ENCODE measurements around the gene TPRN. TPM values are rescaled to one million over a fixed set of nuclear protein-coding genes. Genes with fewer than 3 reads are reported as not detected.
A peak's percentile ranks its signal among the peaks of the same experiment; 100 is the strongest.

TPRN gene
- total and polyA plus RNA-seq, 2 of the 4 experiments (the other 2 are of a cell fraction) = 1.8 to 5.3 TPM

DNA sequence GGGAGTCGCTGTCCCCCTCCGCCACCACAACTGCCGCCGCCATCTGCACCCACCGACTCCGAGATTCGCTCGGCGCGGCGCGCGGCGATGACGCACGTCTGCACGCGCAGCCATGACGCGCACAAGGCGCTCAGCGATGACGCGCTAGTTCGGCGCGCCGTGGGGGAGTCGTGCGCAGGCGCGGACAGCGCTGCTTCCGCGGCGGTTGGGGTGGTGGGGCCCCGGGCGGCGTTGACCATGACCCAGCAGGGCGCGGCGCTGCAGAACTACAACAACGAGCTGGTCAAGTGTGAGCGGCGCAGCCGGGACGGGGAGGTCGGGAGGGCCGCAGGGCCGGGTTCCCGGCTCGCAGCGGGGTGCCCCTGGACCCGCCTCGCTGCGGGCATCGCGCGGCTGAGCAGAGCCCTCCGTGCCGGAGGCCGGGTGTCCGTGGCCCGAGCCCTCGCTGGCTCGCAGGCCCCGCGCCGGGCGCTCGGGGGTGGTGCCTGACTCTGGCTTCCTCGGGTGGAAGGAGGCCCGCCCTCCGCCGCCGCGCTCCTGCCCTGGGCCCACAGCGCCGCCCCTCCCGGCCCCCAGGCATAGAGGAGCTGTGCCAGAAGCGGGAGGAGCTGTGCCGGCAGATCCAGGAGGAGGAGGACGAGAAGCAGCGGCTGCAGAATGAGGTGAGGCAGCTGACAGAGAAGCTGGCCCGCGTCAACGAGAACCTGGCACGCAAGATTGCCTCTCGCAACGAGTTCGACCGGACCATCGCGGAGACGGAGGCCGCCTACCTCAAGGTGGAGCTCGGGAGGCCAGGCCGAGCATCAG is 11.8 kb downstream of the TPRN start, which contains the start of the genes ANAPC2 and SSNA1:
TSS of gene ANAPC2 (minus strand) at position 71 of the 807 bp plus-strand sequence. CDS start at position 43, 28 bp downstream.
TSS of gene SSNA1 (plus strand) at position 187 of the 807 bp plus-strand sequence. CDS start at position 238, 51 bp downstream.
- no peak for TF ChIP-seq RFX5 (IDR thresholded peaks at IDR 0.05; ENCODE audit: low read depth, low read length)
- TF ChIP-seq NFE2L2 (IDR thresholded peaks at IDR 0.05; ENCODE audit: low read depth, low read length) = peak; percentile 25; the same call in 1 of the 2 replicates
- peak; percentile 86 for TF ChIP-seq POLR2A (IDR thresholded peaks at IDR 0.05; ENCODE audit: low read depth, low read length)
- TF ChIP-seq SMC3 (IDR thresholded peaks at IDR 0.05; ENCODE audit: low read depth, low read length) = peak; percentile 33; the same call in 1 of the 2 replicates
- TF ChIP-seq, protein P1, sequence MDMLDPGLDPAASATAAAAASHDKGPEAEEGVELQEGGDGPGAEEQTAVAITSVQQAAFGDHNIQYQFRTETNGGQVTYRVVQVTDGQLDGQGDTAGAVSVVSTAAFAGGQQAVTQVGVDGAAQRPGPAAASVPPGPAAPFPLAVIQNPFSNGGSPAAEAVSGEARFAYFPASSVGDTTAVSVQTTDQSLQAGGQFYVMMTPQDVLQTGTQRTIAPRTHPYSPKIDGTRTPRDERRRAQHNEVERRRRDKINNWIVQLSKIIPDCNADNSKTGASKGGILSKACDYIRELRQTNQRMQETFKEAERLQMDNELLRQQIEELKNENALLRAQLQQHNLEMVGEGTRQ (IDR thresholded peaks at IDR 0.05; ENCODE audit: low read depth, low read length) = peak; percentile 43
- TF ChIP-seq CTCF (conservative IDR thresholded peaks at IDR 0.05; ENCODE audit: low read depth, low read length) = peak; percentile 50
- TF ChIP-seq RAD21 (IDR thresholded peaks at IDR 0.05; ENCODE audit: low read length) = peak; percentile 42
- peak; percentile 92 for TF ChIP-seq MXI1 (IDR thresholded peaks at IDR 0.05; ENCODE audit: borderline replicate concordance, low read depth, low read length)
- no peak for TF ChIP-seq RCOR1 (IDR thresholded peaks at IDR 0.05; ENCODE audit: insufficient replicate concordance, low read length)
- TF ChIP-seq ELK1 (IDR thresholded peaks at IDR 0.05; ENCODE audit: borderline replicate concordance, low read depth, low read length) = no peak
- TF ChIP-seq MAZ (IDR thresholded peaks at IDR 0.05; ENCODE audit: borderline replicate concordance, low read depth, low read length) = peak; percentile 75; the same call in 1 of the 2 replicates
- TF ChIP-seq BHLHE40 (IDR thresholded peaks at IDR 0.05; ENCODE audit: low read depth, low read length) = peak; percentile 93
- TF ChIP-seq FOS (IDR thresholded peaks at IDR 0.05; ENCODE audit: low read depth, low read length) = 0 out of 2 replicates have a peak, but pooled peaks have one; percentile 61
- Histone ChIP-seq H3K9me1 (ENCODE audit: insufficient read depth, low read length) (no peaks in the 10 kb centered on the region), H3K4me2 (ENCODE audit: low read depth, low read length) (peak within 1 kb of the TSS; percentile 89), H2AFZ (replicated peaks; ENCODE audit: low read length, poor library complexity) (peak within 1 kb of the TSS; percentile 99), H3K4ac (ENCODE audit: low read depth, low read length) (peak within 1 kb of the TSS; percentile 79), H2BK15ac (ENCODE audit: low read depth, low read length) (no peak within 1 kb of the TSS), H3K23ac (ENCODE audit: low read depth, low read length) (peak within 1 kb of the TSS; percentile 35; the same call in 1 of the 2 replicates), H3K14ac (replicated peaks; ENCODE audit: low read depth, low read length) (peak within 1 kb of the TSS; percentile 77), H3K27me3 (ENCODE audit: control insufficient read depth, insufficient read depth, low read length) (no peaks in the 10 kb centered on the region), H2AK9ac (replicated peaks; ENCODE audit: low read depth, low read length, poor library complexity) (peak within 1 kb of the TSS; percentile 96), H4K91ac (ENCODE audit: insufficient read depth, low read depth, low read length) (peak within 1 kb of the TSS; percentile 66), H2BK20ac (ENCODE audit: low read depth, low read length) (no peak within 1 kb of the TSS), H4K8ac (ENCODE audit: low read depth in 2 of 2, low read length in 2 of 2) (peak within 1 kb of the TSS; percentile 69 to 97), H3K36me3 (ENCODE audit: control insufficient read depth, insufficient read depth, low read length) (peaks cover 51% of the 10 kb centered on the region), H3K18ac (ENCODE audit: low read depth, low read length) (no peak within 1 kb of the TSS), H2AK5ac (ENCODE audit: low read depth, low read length) (peak within 1 kb of the TSS; percentile 84), H2BK120ac (ENCODE audit: low read depth, low read length) (no peak within 1 kb of the TSS; the same call in 1 of the 2 replicates), H3K27ac (ENCODE audit: insufficient read depth, low read length) (peak within 1 kb of the TSS; percentile 73), H4K20me1 (ENCODE audit: insufficient read depth, low read length) (peaks cover 22% of the 10 kb centered on the region), H3K4me3 (ENCODE audit: insufficient read depth, low read depth, low read length) (peak within 1 kb of the TSS; percentile 91), H3K79me1 (ENCODE audit: low read depth in 1 of 2, low read length in 2 of 2) (peaks cover 5 to 62% of the 10 kb centered on the region in 2 experiments), H3K56ac (ENCODE audit: extremely low read depth, insufficient read depth, low read length) (peak within 1 kb of the TSS; percentile 41), H4K5ac (ENCODE audit: low read depth, low read length) (peak within 1 kb of the TSS; percentile 81), H3K9ac (ENCODE audit: low read depth, low read length) (peak within 1 kb of the TSS; percentile 84), H2BK5ac (ENCODE audit: low read depth, low read length, poor library complexity, severe bottlenecking) (peak within 1 kb of the TSS; percentile 84), H3K4me1 (ENCODE audit: control insufficient read depth, insufficient read depth, low read length) (peaks cover 16% of the 10 kb centered on the region), H3K9me3 (ENCODE audit: control insufficient read depth, insufficient read depth, low read length) (no peaks in the 10 kb centered on the region)
- in situ Hi-C loops (cut with MboI; ENCODE audit: low sequenced_read_pairs) (no loop called here), intact Hi-C loops (cut with micrococcal nuclease) (loop anchor here (1.0 kb wide), 1 partner anchor 12 kb away; the partner anchor contains the start of gene TPRN), dilution Hi-C loops (cut with HindIII; ENCODE audit: low sequenced_read_pairs, unreplicated experiment) (no loop called here)
- DNase-seq = peak; percentile 92
- 0% methylated on average over 81 of the region's 98 CpGs; no CpG with 5 or more reads in 1 of the 2 experiments for WGBS, 2 experiments (ENCODE audit: extremely low coverage in 2 of 2, insufficient read length in 1 of 2)
- ATAC-seq (ENCODE audit: low read depth) = peak; percentile 91
- ChIA-PET POLR2A (ENCODE audit: unreplicated experiment) (interaction anchor here (0.9 to 1.3 kb wide), 3 partner anchors 11 to 52 kb away, joined by 3 read pairs; partner anchors contain the start of gene TPRN), CTCF (interaction anchor here (0.6 to 0.9 kb wide), 2 partner anchors 48 to 125 kb away, joined by 3 read pairs; no protein-coding TSS in a partner anchor)
- no TSS peak for BruUV-seq (replicated peaks)
